Activated CD4-positive, alpha-beta T cell treated with anti-CD3 and anti-CD28 coated beads, Interleukin-2, amount 10 ng/mL, durations not matched to agents 24 days and 14 days (primary cell): ENCODE data around the gene TMEM176A. TPM values are rescaled to one million over a fixed set of nuclear protein-coding genes. Genes with fewer than 3 reads are reported as not detected.

ENCODE experiments used
- DNase-seq: peaks from one replicate; pipeline ENCODE4 v3.0.0; 2022
- H3K27ac Mint-ChIP-seq: one replicate; pipeline ENCODE4 v1.8.0; 2022; ENCODE audit warnings: mild to moderate bottlenecking, mixed read lengths
- H3K27me3 Mint-ChIP-seq: one replicate; pipeline ENCODE4 v1.8.0; 2022; ENCODE audit warnings: mixed read lengths
- H3K36me3 Mint-ChIP-seq: one replicate; pipeline ENCODE4 v1.8.0; 2022; ENCODE audit warnings: low read depth, mild to moderate bottlenecking, mixed read lengths
- H3K4me1 Mint-ChIP-seq: one replicate; pipeline ENCODE4 v1.8.0; 2021; ENCODE audit warnings: mixed read lengths
- H3K4me3 Mint-ChIP-seq: one replicate; pipeline ENCODE4 v1.8.0; 2022; ENCODE audit warnings: mild to moderate bottlenecking, moderate library complexity, mixed read lengths
- H3K9me3 Mint-ChIP-seq: one replicate; pipeline ENCODE4 v1.8.0; 2021; ENCODE audit warnings: mixed read lengths
- intact Hi-C: fragments of 100-400 bp; cut with micrococcal nuclease; formaldehyde crosslinking; loops from one replicate; pipeline ENCODE4 v1.15.1; 2023
- total RNA-seq: library from RNA; stranded (reverse); gene quantifications from 2 replicates; pipeline ENCODE4 v1.2.3, GENCODE V29; 2022

Gene TMEM176A
- total RNA-seq, 1 donor from 2014 or later = not detected

DNA sequence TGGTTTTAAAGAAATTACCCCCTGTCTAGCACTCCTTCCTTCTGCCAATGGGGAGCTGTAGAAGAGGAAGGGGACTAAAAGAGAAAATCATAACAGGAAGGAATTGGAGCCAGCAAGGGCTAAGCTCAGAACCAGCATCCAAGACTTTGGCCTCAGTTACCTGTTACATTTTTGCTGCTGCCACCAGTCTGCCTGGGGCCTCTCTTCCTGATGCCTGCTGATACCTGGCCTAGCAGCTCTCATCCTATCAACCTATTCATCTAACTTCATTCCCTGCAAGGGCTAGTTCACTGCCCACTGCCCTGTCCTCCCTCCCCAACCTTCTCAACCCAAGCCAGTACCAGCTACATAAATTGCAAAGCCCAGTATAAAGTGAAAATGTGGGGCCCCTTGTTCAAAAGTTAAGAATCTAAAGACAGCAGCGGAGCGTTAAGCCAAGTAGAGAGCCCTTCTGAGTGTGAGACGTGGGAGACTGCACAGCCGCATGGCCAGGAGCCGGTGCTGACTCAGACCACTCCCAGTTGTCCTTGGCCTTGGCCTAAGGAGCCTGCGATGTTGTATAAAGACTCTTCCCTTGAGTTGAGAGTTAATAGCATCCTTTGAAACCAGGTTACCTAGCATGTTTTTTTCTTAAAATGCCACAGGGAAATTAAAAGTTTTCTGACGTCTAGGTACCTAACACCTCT lies 38.5 kb downstream of the TMEM176A start:
- Mint-ChIP-seq H3K9me3 (no peaks in the 10 kb centered on the region), H3K27ac (no peak overlapping the region), H3K27me3 (peaks cover 18% of the 10 kb centered on the region), H3K36me3 (no peaks in the 10 kb centered on the region), H3K4me3 (no peak overlapping the region), H3K4me1 (no peaks in the 10 kb centered on the region)
- intact Hi-C loops = no loop called here
- no peak for DNase-seq

GRCh38 chr7:150842018-150842417 lies 41.4 kb downstream of the TMEM176A start:
- no peaks in the 10 kb centered on the region for H3K4me1 Mint-ChIP-seq
- H3K27ac Mint-ChIP-seq = no peak overlapping the region
- H3K4me3 Mint-ChIP-seq = no peak overlapping the region
- intact Hi-C loops = no loop called here
- no peaks in the 10 kb centered on the region for H3K9me3 Mint-ChIP-seq
- H3K36me3 Mint-ChIP-seq = no peaks in the 10 kb centered on the region
- peaks cover 13% of the 10 kb centered on the region for H3K27me3 Mint-ChIP-seq
- DNase-seq = no peak

GRCh38 chr7:150842716-150843115 lies 42.1 kb downstream of the TMEM176A start:
- Mint-ChIP-seq H3K4me1 (no peaks in the 10 kb centered on the region), H3K36me3 (no peaks in the 10 kb centered on the region), H3K27ac (no peak overlapping the region), H3K9me3 (no peaks in the 10 kb centered on the region), H3K27me3 (peaks cover 12% of the 10 kb centered on the region), H3K4me3 (no peak overlapping the region)
- no peak for DNase-seq
- intact Hi-C loops = no loop called here

GRCh38 chr7:150845421-150845861 lies 44.9 kb downstream of the TMEM176A start:
- H3K27ac Mint-ChIP-seq = no peak overlapping the region
- no peaks in the 10 kb centered on the region for H3K36me3 Mint-ChIP-seq
- no peaks in the 10 kb centered on the region for H3K4me1 Mint-ChIP-seq
- no peaks in the 10 kb centered on the region for H3K9me3 Mint-ChIP-seq
- no peak overlapping the region for H3K4me3 Mint-ChIP-seq
- DNase-seq = no peak
- H3K27me3 Mint-ChIP-seq = peaks cover 21% of the 10 kb centered on the region
- intact Hi-C loops = no loop called here

DNA sequence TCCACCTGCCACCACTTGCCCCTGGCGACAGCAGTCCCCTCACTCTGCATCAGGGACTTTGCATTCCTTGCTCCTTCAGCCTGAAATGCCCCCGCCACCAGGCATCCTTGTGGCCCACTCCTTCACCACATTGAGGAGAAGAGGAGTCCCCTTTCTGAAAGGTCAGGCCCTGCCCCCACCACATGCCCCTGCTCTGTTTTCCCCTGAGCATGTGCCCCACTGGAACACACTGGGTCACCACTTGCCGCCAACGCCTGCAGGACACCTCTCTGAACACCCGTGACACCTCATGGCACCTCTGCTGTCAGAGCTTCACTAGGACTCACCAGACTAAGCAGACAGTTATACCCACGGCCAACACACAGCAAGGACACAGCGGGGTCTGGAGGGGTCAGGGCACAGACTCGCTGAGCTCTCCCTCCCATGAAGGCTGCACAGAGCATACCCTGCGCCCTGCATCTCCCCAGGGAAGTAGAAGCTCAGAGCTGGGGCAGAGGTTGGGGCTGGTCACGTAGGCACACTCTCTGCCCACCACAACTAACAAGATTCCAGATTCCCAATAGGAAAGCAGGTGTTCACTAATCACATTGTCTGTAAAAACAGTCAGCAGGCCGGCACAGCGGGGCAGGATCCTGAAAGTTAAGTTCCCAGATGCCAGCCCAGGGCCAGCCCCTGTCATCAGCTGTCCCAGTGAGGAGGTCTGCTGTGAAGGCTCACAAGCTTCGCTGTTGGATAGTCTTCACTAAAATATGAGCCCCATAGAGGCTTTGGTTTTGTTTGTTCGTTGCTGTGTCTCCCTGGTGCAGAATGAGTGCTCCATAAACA lies 45.9 kb downstream of the TMEM176A start:
- Mint-ChIP-seq H3K27ac (no peak overlapping the region), H3K4me1 (no peaks in the 10 kb centered on the region)

DNA sequence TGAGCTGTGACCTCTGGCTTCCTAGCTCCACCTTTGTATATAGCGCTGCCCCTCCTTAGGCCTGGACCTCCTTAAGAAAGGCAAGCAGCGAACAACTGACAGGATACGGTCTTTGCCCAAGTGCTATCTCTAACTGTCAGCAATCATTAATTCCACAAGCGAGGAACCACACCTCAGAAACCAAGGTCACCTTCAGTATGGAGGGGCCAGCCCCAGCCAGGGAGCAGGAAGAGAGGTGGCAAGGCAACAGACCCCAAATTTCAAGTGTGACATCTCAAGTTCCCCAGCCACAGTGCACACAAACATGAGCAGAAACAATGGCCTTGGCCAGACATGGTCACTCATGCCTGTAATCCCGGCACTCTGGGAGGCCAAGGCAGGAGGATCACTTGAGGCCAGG lies 47.0 kb downstream of the TMEM176A start:
- Mint-ChIP-seq H3K36me3 (no peaks in the 10 kb centered on the region), H3K4me3 (no peak overlapping the region), H3K9me3 (no peaks in the 10 kb centered on the region), H3K4me1 (no peaks in the 10 kb centered on the region), H3K27me3 (peaks cover 29% of the 10 kb centered on the region), H3K27ac (no peak overlapping the region)
- intact Hi-C loops = no loop called here
- DNase-seq = no peak

More for the DNA sequence above, 45.9 kb downstream of the TMEM176A start:
- Mint-ChIP-seq H3K4me3 (no peak overlapping the region), H3K36me3 (no peaks in the 10 kb centered on the region), H3K27me3 (peaks cover 23% of the 10 kb centered on the region), H3K9me3 (no peaks in the 10 kb centered on the region)
- no peak for DNase-seq
- intact Hi-C loops = no loop called here

DNA sequence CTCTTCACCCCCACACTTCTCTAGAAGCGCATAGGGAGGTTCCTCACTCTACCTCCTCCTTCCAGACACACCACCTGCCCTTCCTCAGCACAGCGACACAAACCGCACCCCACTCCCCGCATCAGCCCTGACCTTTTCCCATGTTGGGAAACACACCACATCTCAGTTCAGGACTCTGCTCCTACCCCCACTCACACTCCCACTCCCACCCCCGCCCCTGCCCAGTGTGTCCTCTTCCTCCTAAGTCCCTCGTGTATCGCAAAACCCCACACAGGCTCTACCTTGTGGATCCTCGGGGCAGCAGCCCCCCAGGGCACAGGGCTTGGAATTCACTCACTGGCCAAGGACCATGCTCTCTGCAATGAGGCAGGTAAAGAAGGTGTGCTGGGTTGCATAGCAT lies 47.5 kb downstream of the TMEM176A start:
- intact Hi-C loops = no loop called here
- Mint-ChIP-seq H3K4me3 (no peak overlapping the region), H3K9me3 (no peaks in the 10 kb centered on the region), H3K36me3 (no peaks in the 10 kb centered on the region), H3K27ac (no peak overlapping the region), H3K4me1 (no peaks in the 10 kb centered on the region), H3K27me3 (peaks cover 34% of the 10 kb centered on the region)
- no peak for DNase-seq

- no peak for DNase-seq
- Mint-ChIP-seq H3K27me3 (peaks cover 34% of the 10 kb centered on the region), H3K36me3 (no peaks in the 10 kb centered on the region), H3K27ac (no peak overlapping the region), H3K4me1 (no peaks in the 10 kb centered on the region), H3K4me3 (no peak overlapping the region), H3K9me3 (no peaks in the 10 kb centered on the region)
- intact Hi-C loops = no loop called here
Observed at GRCh38 chr7:150848561-150849115, 48.1 kb downstream of the TMEM176A start.

DNA sequence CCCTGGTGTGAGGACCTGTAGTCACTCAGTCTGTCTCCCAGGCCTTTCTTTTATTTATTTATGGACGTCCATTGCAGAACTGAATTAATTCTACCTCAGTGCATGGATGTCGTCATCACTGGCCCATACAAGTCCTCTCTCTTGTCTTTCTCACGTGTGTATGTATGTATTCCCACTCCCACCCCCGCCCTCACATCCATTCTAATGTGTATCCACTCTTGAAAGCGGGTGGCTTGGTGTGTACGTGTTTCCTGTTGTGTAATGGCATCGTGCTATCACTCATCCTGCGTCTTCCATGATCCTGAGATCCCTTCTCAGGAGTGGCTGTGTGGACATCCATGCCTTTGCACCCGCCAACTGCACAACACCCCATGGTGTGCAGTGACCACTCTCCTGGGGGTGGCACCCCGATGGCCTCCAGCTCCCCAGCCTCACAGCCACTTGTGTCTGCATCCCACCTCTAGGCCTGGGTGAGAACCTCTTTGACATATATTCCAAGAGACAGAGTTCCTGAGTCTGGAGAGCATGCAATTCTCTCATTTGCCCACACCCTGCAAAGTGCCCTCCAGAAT lies 48.7 kb downstream of the TMEM176A start:
- Mint-ChIP-seq H3K36me3 (no peaks in the 10 kb centered on the region), H3K9me3 (no peaks in the 10 kb centered on the region), H3K27ac (no peak overlapping the region), H3K4me3 (no peak overlapping the region), H3K4me1 (no peaks in the 10 kb centered on the region), H3K27me3 (peaks cover 30% of the 10 kb centered on the region)
- intact Hi-C loops = no loop called here
- no peak for DNase-seq

DNA sequence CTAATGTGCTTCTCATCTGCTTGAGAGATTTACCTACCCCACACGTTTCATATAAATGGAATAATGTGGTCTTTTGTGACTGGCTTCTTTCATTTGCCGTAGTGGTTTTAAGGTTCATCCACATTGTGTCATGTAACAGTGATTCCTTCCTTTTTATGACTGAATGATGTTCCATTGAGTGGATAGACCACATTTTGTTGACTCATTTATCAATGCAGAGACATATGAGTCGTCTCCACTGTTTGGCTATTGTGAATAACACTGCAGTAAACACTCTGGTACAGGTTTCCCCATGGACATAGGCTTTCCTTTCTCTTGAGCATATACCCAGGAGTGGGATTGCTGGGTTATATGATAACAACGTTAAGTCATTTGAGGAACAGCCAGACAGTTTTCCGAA lies 49.7 kb downstream of the TMEM176A start:
- no peak for DNase-seq
- Mint-ChIP-seq H3K36me3 (no peaks in the 10 kb centered on the region), H3K4me3 (no peak overlapping the region), H3K27me3 (peaks cover 30% of the 10 kb centered on the region), H3K4me1 (no peaks in the 10 kb centered on the region), H3K27ac (no peak overlapping the region), H3K9me3 (no peaks in the 10 kb centered on the region)
- intact Hi-C loops = no loop called here

GRCh38 chr7:150851492-150852370 lies 51.2 kb downstream of the TMEM176A start:
- H3K27me3 Mint-ChIP-seq = peaks cover 30% of the 10 kb centered on the region
- DNase-seq = no peak
- no peaks in the 10 kb centered on the region for H3K4me1 Mint-ChIP-seq
- intact Hi-C loops = no loop called here
- no peaks in the 10 kb centered on the region for H3K36me3 Mint-ChIP-seq
- no peaks in the 10 kb centered on the region for H3K9me3 Mint-ChIP-seq
- H3K4me3 Mint-ChIP-seq = no peak overlapping the region
- no peak overlapping the region for H3K27ac Mint-ChIP-seq

GRCh38 chr7:150852371-150852905 lies 51.9 kb downstream of the TMEM176A start, which contains the start of gene AOC1:
AOC1 (plus strand) TSS chr7:150852517; CDS start chr7:150856471, 3,954 bp downstream.
- Mint-ChIP-seq H3K4me1 (no peaks in the 10 kb centered on the region), H3K27ac (no peak within 1 kb of the TSS), H3K36me3 (no peaks in the 10 kb centered on the region), H3K9me3 (no peaks in the 10 kb centered on the region), H3K27me3 (peaks cover 30% of the 10 kb centered on the region), H3K4me3 (no peak within 1 kb of the TSS)
- intact Hi-C loops = no loop called here
- DNase-seq = no peak
